K562 (cell line): ENCODE measurements around the gene EHBP1L1. TPM values are rescaled to one million over a fixed set of nuclear protein-coding genes. Genes with fewer than 3 reads are reported as not detected.

Source experiments
- CAMTA2 ChIP-seq: fragments of 250-450 bp; sonication (Bioruptor Pico); conservative IDR thresholded peaks from 2 replicates; pipeline ENCODE4 v1.5.1; 2022
- CBX3 ChIP-seq, 2 experiments: IDR thresholded peaks; 1 replicate in 1 of 2; 2 replicates in 1 of 2; pipeline ENCODE4 v1.6.1; 2012; ENCODE audit warnings: inconsistent platforms in 2 of 2, low read length in 2 of 2, borderline replicate concordance in 1 of 2, control low read depth in 1 of 2
- MYC ChIP-seq, 2 experiments: fragments of 250-450 bp in 1 of 2; sonication (Bioruptor Pico) in 1 of 2; IDR thresholded peaks; 2 replicates each; pipeline versions ENCODE4 v1.5.1 to v1.6.1; 2012 to 2021; ENCODE audit warnings: low read depth in 2 of 2, borderline replicate concordance in 1 of 2, improper control_type of control experiment in 1 of 2, low read length in 1 of 2, mild to moderate bottlenecking in 1 of 2, moderate library complexity in 1 of 2
- NCOA6 ChIP-seq: fragments of 450-650 bp; IDR thresholded peaks from 2 replicates; pipeline ENCODE4 v1.6.1; 2017; ENCODE audit warnings: mild to moderate bottlenecking
- NONO ChIP-seq, 2 experiments: fragments of 200-400 bp in 1 of 2; fragments of 450-650 bp in 1 of 2; formaldehyde crosslinking in 1 of 2; IDR thresholded peaks; 2 replicates each; pipeline ENCODE4 v1.6.1; 2017; ENCODE audit warnings: low read depth in 2 of 2, mild to moderate bottlenecking in 2 of 2, moderate library complexity in 2 of 2, low read length in 1 of 2
- PHB ChIP-seq: fragments of 250-450 bp; sonication (Bioruptor Pico); IDR thresholded peaks from 2 replicates; pipeline ENCODE4 v1.5.0; 2021
- SMARCB1 ChIP-seq: IDR thresholded peaks from 2 replicates; pipeline ENCODE4 v1.6.1; 2011; ENCODE audit warnings: improper control_type of control experiment, low read depth; ENCODE audit not compliant: insufficient read length
- SNRNP70 ChIP-seq: fragments of 200-400 bp; formaldehyde crosslinking; optimal IDR thresholded peaks from 2 replicates; pipeline ENCODE3; 2017; ENCODE audit warnings: low read depth, low read length
- ZFP1 ChIP-seq: fragments of 450-650 bp; formaldehyde crosslinking; IDR thresholded peaks from 2 replicates; pipeline ENCODE4 v1.4.0; 2020; ENCODE audit warnings: mild to moderate bottlenecking, mixed read lengths
- ZNF354B ChIP-seq: fragments of 250-450 bp; sonication (Bioruptor Pico); IDR thresholded peaks from 2 replicates; pipeline ENCODE4 v1.4.0; 2020
- ZNF444 ChIP-seq: fragments of 250-450 bp; sonication (Bioruptor Pico); IDR thresholded peaks from 2 replicates; pipeline ENCODE4 v1.4.0; 2020; ENCODE audit warnings: mild to moderate bottlenecking, moderate library complexity
- ZNF766 ChIP-seq: fragments of 200-800 bp; sonication (Bioruptor generic); conservative IDR thresholded peaks from 2 replicates; pipeline ENCODE4 v1.6.1; 2016; ENCODE audit warnings: missing genetic modification characterization, missing compliant biosample characterization
- polyA plus RNA-seq, 8 experiments: library from polyadenylated mRNA; depleted of rRNA in 4 of 8; stranded (reverse) in 5 of 8; unstranded in 3 of 8; fragments of >200 nt; fragmentation: Nextera tagmentation in 2 of 8; fragmentation: Illumina TruSeq in 1 of 8; extraction: Ambion mirVana in 2 of 8; extraction: Trizol in 1 of 8; gene quantifications; 2 replicates each; pipeline versions ENCODE4 v1.2.1 to v1.2.3, GENCODE V29; 2011 to 2014; ENCODE audit warnings: inconsistent platforms in 1 of 8, missing spikeins in 1 of 8
- total RNA-seq, 7 experiments: library from RNA; depleted of rRNA in 6 of 7; stranded (reverse); fragments of >200 nt in 6 of 7; fragmentation: Illumina TruSeq in 2 of 7; extraction: Trizol in 2 of 7; gene quantifications; 2 replicates each; pipeline versions ENCODE4 v1.2.1 to v1.2.3, GENCODE V29; 2011 to 2021; ENCODE audit warnings: low replicate concordance in 1 of 7
- TF ChIP-seq, protein P1 (sequence below), 3 experiments: IDR thresholded peaks in 2 of 3; conservative IDR thresholded peaks in 1 of 3; 2 replicates each; pipeline ENCODE4 v1.5.1; 2011 to 2012; ENCODE audit warnings: low read length in 3 of 3, mild to moderate bottlenecking in 3 of 3, control low read depth in 2 of 3, improper control_type of control experiment in 1 of 3, inconsistent platforms in 1 of 3, low read depth in 1 of 3, mixed read lengths in 1 of 3, moderate library complexity in 1 of 3; ENCODE audit not compliant: insufficient read depth in 2 of 3
- TF ChIP-seq, protein P2 (sequence below): fragments of 150-350 bp; IDR thresholded peaks from 2 replicates; pipeline ENCODE4 v1.6.1; 2014; ENCODE audit warnings: low read depth, mild to moderate bottlenecking, low read length, borderline replicate concordance
- TF ChIP-seq, protein P3 (sequence below): sonication (generic); IDR thresholded peaks from 2 replicates; pipeline ENCODE4 v1.6.1; 2016
- TF ChIP-seq, protein P4 (sequence below): fragments of 450-650 bp; formaldehyde crosslinking; IDR thresholded peaks from 2 replicates; pipeline ENCODE4 v1.4.0; 2020; ENCODE audit warnings: mild to moderate bottlenecking
- TF ChIP-seq, protein P5 (sequence below): fragments of 150-350 bp; conservative IDR thresholded peaks from 2 replicates; pipeline ENCODE4 v1.6.1; 2014; ENCODE audit warnings: low read length

EHBP1L1 gene
- total and polyA plus RNA-seq, 9 of the 15 experiments (the other 6 are each of a cell fraction or from before 2014, with no cell fraction given): 0.03 to 87.1 (median 26.3) TPM

DNA sequence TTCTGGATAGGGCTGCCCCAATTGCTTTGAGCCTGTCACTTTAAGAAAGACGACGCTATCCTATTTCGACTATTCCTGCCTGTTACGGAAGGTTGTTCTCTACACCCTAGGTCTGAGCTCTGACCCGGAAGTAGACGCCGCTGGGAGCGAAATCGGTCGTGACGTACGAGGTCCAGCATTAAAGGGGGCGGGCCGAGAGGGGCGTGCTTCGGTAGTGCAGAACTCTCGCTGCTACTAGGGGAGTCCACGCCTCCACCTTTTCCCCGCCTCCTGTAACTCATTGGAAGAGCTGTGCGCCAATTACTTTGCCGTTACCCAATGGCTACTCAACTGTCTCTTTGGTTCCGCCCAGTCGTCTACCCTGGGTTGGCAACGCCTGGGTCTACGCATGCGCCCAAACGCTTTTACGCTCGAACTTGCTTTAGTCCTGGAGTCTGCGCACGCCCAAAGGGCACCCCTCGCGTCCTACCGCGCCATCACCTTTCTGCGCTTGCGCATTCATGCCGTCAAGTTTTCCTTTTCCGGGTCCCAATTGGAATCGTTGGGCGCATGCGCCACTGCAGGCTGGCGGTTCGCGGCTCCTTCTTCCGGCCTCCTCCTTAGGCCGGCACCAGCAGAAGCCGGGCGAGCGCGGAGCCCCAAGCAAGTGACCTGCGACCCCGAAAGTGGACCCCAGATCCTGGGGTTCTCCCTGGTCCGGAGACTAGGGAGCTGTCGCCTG lies 39.5 kb downstream of the EHBP1L1 start, which contains the start of gene PCNX3 (continued):
- TF ChIP-seq, protein P1, sequence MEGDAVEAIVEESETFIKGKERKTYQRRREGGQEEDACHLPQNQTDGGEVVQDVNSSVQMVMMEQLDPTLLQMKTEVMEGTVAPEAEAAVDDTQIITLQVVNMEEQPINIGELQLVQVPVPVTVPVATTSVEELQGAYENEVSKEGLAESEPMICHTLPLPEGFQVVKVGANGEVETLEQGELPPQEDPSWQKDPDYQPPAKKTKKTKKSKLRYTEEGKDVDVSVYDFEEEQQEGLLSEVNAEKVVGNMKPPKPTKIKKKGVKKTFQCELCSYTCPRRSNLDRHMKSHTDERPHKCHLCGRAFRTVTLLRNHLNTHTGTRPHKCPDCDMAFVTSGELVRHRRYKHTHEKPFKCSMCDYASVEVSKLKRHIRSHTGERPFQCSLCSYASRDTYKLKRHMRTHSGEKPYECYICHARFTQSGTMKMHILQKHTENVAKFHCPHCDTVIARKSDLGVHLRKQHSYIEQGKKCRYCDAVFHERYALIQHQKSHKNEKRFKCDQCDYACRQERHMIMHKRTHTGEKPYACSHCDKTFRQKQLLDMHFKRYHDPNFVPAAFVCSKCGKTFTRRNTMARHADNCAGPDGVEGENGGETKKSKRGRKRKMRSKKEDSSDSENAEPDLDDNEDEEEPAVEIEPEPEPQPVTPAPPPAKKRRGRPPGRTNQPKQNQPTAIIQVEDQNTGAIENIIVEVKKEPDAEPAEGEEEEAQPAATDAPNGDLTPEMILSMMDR (IDR thresholded peaks at IDR 0.05 in 2 of 3, conservative IDR thresholded peaks at IDR 0.05 in 1 of 3; ENCODE audit: insufficient read depth in 2 of 3, low read depth in 1 of 3, low read length in 3 of 3): no peak
- no peak for TF ChIP-seq SMARCB1
- no peak for TF ChIP-seq CAMTA2
- TF ChIP-seq, protein P2, sequence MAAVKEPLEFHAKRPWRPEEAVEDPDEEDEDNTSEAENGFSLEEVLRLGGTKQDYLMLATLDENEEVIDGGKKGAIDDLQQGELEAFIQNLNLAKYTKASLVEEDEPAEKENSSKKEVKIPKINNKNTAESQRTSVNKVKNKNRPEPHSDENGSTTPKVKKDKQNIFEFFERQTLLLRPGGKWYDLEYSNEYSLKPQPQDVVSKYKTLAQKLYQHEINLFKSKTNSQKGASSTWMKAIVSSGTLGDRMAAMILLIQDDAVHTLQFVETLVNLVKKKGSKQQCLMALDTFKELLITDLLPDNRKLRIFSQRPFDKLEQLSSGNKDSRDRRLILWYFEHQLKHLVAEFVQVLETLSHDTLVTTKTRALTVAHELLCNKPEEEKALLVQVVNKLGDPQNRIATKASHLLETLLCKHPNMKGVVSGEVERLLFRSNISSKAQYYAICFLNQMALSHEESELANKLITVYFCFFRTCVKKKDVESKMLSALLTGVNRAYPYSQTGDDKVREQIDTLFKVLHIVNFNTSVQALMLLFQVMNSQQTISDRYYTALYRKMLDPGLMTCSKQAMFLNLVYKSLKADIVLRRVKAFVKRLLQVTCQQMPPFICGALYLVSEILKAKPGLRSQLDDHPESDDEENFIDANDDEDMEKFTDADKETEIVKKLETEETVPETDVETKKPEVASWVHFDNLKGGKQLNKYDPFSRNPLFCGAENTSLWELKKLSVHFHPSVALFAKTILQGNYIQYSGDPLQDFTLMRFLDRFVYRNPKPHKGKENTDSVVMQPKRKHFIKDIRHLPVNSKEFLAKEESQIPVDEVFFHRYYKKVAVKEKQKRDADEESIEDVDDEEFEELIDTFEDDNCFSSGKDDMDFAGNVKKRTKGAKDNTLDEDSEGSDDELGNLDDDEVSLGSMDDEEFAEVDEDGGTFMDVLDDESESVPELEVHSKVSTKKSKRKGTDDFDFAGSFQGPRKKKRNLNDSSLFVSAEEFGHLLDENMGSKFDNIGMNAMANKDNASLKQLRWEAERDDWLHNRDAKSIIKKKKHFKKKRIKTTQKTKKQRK: peak; percentile 51; the same call in 1 of the 2 replicates
- no peak for TF ChIP-seq ZFP1 (CRISPR knock-in tag)
- no peak for TF ChIP-seq PHB
- no peak for TF ChIP-seq SNRNP70
- peak; percentile 11 for TF ChIP-seq MYC (IDR thresholded peaks at IDR 0.05; ENCODE audit: low read depth, low read length)
- peak; percentile 66; the same call in 1 of the 2 replicates for TF ChIP-seq MYC (CRISPR knock-in tag; IDR thresholded peaks at IDR 0.05; ENCODE audit: borderline replicate concordance, low read depth)
- TF ChIP-seq ZNF354B (CRISPR knock-in tag): no peak
- no peak for TF ChIP-seq NONO (IDR thresholded peaks at IDR 0.05; ENCODE audit: low read depth in 2 of 2, low read length in 1 of 2)
- TF ChIP-seq ZNF766 (CRISPR knock-in tag): no peak
- TF ChIP-seq, protein P3, sequence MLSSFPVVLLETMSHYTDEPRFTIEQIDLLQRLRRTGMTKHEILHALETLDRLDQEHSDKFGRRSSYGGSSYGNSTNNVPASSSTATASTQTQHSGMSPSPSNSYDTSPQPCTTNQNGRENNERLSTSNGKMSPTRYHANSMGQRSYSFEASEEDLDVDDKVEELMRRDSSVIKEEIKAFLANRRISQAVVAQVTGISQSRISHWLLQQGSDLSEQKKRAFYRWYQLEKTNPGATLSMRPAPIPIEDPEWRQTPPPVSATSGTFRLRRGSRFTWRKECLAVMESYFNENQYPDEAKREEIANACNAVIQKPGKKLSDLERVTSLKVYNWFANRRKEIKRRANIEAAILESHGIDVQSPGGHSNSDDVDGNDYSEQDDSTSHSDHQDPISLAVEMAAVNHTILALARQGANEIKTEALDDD: no peak
- TF ChIP-seq CBX3 (IDR thresholded peaks at IDR 0.05; ENCODE audit: borderline replicate concordance in 1 of 2, low read length in 2 of 2): no peak
- TF ChIP-seq ZNF444: no peak
- TF ChIP-seq, protein P4, sequence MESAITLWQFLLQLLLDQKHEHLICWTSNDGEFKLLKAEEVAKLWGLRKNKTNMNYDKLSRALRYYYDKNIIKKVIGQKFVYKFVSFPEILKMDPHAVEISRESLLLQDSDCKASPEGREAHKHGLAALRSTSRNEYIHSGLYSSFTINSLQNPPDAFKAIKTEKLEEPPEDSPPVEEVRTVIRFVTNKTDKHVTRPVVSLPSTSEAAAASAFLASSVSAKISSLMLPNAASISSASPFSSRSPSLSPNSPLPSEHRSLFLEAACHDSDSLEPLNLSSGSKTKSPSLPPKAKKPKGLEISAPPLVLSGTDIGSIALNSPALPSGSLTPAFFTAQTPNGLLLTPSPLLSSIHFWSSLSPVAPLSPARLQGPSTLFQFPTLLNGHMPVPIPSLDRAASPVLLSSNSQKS (CRISPR knock-in tag): no peak
- no peak for TF ChIP-seq NCOA6
- TF ChIP-seq, protein P5, sequence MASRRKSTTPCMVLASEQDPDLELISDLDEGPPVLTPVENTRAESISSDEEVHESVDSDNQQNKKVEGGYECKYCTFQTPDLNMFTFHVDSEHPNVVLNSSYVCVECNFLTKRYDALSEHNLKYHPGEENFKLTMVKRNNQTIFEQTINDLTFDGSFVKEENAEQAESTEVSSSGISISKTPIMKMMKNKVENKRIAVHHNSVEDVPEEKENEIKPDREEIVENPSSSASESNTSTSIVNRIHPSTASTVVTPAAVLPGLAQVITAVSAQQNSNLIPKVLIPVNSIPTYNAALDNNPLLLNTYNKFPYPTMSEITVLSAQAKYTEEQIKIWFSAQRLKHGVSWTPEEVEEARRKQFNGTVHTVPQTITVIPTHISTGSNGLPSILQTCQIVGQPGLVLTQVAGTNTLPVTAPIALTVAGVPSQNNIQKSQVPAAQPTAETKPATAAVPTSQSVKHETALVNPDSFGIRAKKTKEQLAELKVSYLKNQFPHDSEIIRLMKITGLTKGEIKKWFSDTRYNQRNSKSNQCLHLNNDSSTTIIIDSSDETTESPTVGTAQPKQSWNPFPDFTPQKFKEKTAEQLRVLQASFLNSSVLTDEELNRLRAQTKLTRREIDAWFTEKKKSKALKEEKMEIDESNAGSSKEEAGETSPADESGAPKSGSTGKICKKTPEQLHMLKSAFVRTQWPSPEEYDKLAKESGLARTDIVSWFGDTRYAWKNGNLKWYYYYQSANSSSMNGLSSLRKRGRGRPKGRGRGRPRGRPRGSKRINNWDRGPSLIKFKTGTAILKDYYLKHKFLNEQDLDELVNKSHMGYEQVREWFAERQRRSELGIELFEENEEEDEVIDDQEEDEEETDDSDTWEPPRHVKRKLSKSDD: no peak
